Measurements from ENCODE around the gene DENND2C.
A peak's percentile ranks its signal among the peaks of the same experiment; 100 is the strongest.
"Not testable (repeated sequence)": the region's sequence is repeated elsewhere in the genome, so short reads cannot be mapped to it uniquely, and the experiment has no call there.

The DENND2C gene

GRCh38 chr1:114589122-114589521 is 80.7 kb downstream of the DENND2C start:
- DNase-seq: no peak

- no peak for DNase-seq
Measured at GRCh38 chr1:114588196-114588689, 81.6 kb downstream of the DENND2C start.

- DNase-seq: no peak
Measured at GRCh38 chr1:114587203-114587991, 82.5 kb downstream of the DENND2C start.

GRCh38 chr1:114586513-114587047 is 83.3 kb downstream of the DENND2C start:
- DNase-seq: no peak

GRCh38 chr1:114585231-114585630 is 84.6 kb downstream of the DENND2C start:
- peak; percentile 0 for DNase-seq

- peak; percentile 98 for DNase-seq
Measured at GRCh38 chr1:114581335-114582287, 88.2 kb downstream of the DENND2C start, which contains the start of gene BCAS2. BCAS2 (minus strand) TSS chr1:114581615; CDS start chr1:114581591, 24 bp downstream.

GRCh38 chr1:114574365-114574764 is 95.5 kb downstream of the DENND2C start:
- DNase-seq: no peak

GRCh38 chr1:114564141-114564540 is 105.7 kb downstream of the DENND2C start:
- DNase-seq: no peak

- DNase-seq: not testable (repeated sequence)
Measured at GRCh38 chr1:114562978-114563510, 106.8 kb downstream of the DENND2C start.

- DNase-seq: no peak
Measured at GRCh38 chr1:114561333-114561732, 108.5 kb downstream of the DENND2C start.

GRCh38 chr1:114559356-114559755 is 110.5 kb downstream of the DENND2C start:
- DNase-seq: no peak

- DNase-seq: peak; percentile 14
Measured at GRCh38 chr1:114558544-114558943, 111.3 kb downstream of the DENND2C start.

- DNase-seq: no peak
Measured at GRCh38 chr1:114554577-114554976, 115.3 kb downstream of the DENND2C start.

GRCh38 chr1:114552106-114552639 is 117.7 kb downstream of the DENND2C start:
- no peak for DNase-seq

- no peak for DNase-seq
Measured at GRCh38 chr1:114551400-114551799, 118.4 kb downstream of the DENND2C start.

- DNase-seq: no peak
Measured at GRCh38 chr1:114550336-114550735, 119.5 kb downstream of the DENND2C start.

GRCh38 chr1:114549137-114549536 is 120.7 kb downstream of the DENND2C start:
- no peak for DNase-seq

GRCh38 chr1:114547076-114547475 is 122.8 kb downstream of the DENND2C start:
- no peak for DNase-seq

GRCh38 chr1:114545796-114546195 is 124.1 kb downstream of the DENND2C start:
- no peak for DNase-seq

- no peak for DNase-seq
Measured at GRCh38 chr1:114545315-114545714, 124.5 kb downstream of the DENND2C start.

GRCh38 chr1:114540821-114541220 is 129.0 kb downstream of the DENND2C start:
- no peak for DNase-seq

GRCh38 chr1:114540272-114540671 is 129.6 kb downstream of the DENND2C start:
- no peak for DNase-seq

GRCh38 chr1:114536043-114536442 is 133.8 kb downstream of the DENND2C start:
- no peak for DNase-seq

Data from NCI-H1105 (cell line).